ENCODE measurements around the gene MTRFR.

DNA sequence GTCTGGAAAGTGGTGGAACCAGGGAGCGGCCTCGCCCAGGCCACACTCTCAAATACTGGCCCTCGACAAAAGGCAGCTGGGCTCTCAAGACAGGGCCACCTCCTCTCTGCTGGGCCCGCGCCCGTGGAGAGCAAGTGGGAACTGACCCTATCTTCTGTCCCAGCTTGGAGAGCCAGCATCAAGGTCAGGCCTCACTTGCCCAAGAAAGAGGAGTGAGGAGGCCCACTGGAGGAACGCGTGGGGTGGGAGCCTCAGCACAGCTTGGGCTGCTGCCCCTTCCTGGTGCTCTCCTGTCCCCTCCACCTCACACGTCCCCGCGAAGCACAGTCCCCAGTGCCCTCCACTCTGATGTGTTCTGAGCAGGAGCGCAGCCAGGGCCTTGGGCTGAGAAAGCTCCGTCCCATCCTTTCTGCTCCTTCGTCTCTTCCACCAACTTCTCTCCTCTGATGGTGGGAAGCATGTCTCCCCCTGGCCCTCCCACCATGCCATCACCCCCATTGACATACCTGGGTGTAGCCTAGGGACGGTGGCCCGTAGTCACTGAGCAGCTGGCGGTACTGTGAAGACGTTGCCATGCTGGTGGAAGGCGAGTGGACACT, 33.5 kb downstream of the MTRFR start:
- TF ChIP-seq CTCF (IDR thresholded peaks at IDR 0.05) (no peak), POLR2A (IDR thresholded peaks at IDR 0.05) (no peak)

Data from uterus (tissue), 2 donors.